Neural crest cell (in vitro differentiated cells): ENCODE data around the gene MAS1L. TPM values are rescaled to one million over a fixed set of nuclear protein-coding genes. Genes with fewer than 3 reads are reported as not detected.

Experiments used
- DNase-seq: peaks from one replicate; pipeline ENCODE4 v3.0.0; 2021; ENCODE audit warnings: low read depth, mixed read lengths, low spot score
- H3K27ac Mint-ChIP-seq: one replicate; pipeline ENCODE4 v1.8.0; 2021; ENCODE audit warnings: mild to moderate bottlenecking, mixed read lengths; ENCODE audit not compliant: unreplicated experiment
- H3K27me3 Mint-ChIP-seq: 2 replicates; pipeline ENCODE4 v1.8.0; 2021; ENCODE audit warnings: low read depth, mild to moderate bottlenecking, mixed read lengths
- H3K36me3 Mint-ChIP-seq: 2 replicates; pipeline ENCODE4 v1.8.0; 2021; ENCODE audit warnings: low read depth, mild to moderate bottlenecking, mixed read lengths
- H3K4me1 Mint-ChIP-seq: 2 replicates; pipeline ENCODE4 v1.8.0; 2021; ENCODE audit warnings: mixed read lengths
- H3K4me3 Mint-ChIP-seq: one replicate; pipeline ENCODE4 v1.8.0; 2021; ENCODE audit warnings: mild to moderate bottlenecking, mixed read lengths
- H3K9me3 Mint-ChIP-seq: 2 replicates; pipeline ENCODE4 v1.8.0; 2021; ENCODE audit warnings: mixed read lengths
- CTCF ChIP-seq: fragments of 200-600 bp; sonication (generic); conservative IDR thresholded peaks from 2 replicates; pipeline ENCODE4 v1.5.0; 2021; ENCODE audit warnings: antibody characterized with exemption, mild to moderate bottlenecking
- total RNA-seq: library from RNA; stranded (reverse); gene quantifications from 2 replicates; pipeline ENCODE4 v1.2.1, GENCODE V29; 2021

Gene MAS1L
- total RNA-seq, 1 donor from 2014 or later = not detected

- no peak overlapping the region for H3K27ac Mint-ChIP-seq
- H3K4me1 Mint-ChIP-seq = no peaks in the 10 kb centered on the region
- no peaks in the 10 kb centered on the region for H3K36me3 Mint-ChIP-seq
- TF ChIP-seq CTCF = no peak
- H3K27me3 Mint-ChIP-seq = no peaks in the 10 kb centered on the region
- H3K4me3 Mint-ChIP-seq = no peak overlapping the region
- DNase-seq = no peak
- H3K9me3 Mint-ChIP-seq = peaks cover 2% of the 10 kb centered on the region
Measured at GRCh38 chr6:29528988-29529560, 41.3 kb upstream of the MAS1L start.

- no peaks in the 10 kb centered on the region for H3K27me3 Mint-ChIP-seq
- no peak for TF ChIP-seq CTCF
- DNase-seq = no peak
- no peaks in the 10 kb centered on the region for H3K36me3 Mint-ChIP-seq
- no peak overlapping the region for H3K27ac Mint-ChIP-seq
- H3K9me3 Mint-ChIP-seq = peaks cover 4% of the 10 kb centered on the region
- H3K4me3 Mint-ChIP-seq = no peak overlapping the region
- H3K4me1 Mint-ChIP-seq = no peaks in the 10 kb centered on the region
Measured at GRCh38 chr6:29528300-29528931, 40.7 kb upstream of the MAS1L start.

GRCh38 chr6:29527564-29527963 is 39.8 kb upstream of the MAS1L start:
- Mint-ChIP-seq H3K9me3 (peaks cover 7% of the 10 kb centered on the region), H3K27ac (no peak overlapping the region), H3K4me3 (no peak overlapping the region), H3K27me3 (no peaks in the 10 kb centered on the region), H3K4me1 (no peaks in the 10 kb centered on the region), H3K36me3 (peaks cover 2% of the 10 kb centered on the region)
- TF ChIP-seq CTCF = no peak
- DNase-seq = no peak

- Mint-ChIP-seq H3K9me3 (peaks cover 7% of the 10 kb centered on the region), H3K27ac (no peak overlapping the region), H3K4me3 (no peak overlapping the region), H3K27me3 (no peaks in the 10 kb centered on the region), H3K36me3 (peaks cover 2% of the 10 kb centered on the region), H3K4me1 (no peaks in the 10 kb centered on the region)
- TF ChIP-seq CTCF = no peak
- DNase-seq = no peak
Measured at GRCh38 chr6:29527126-29527525, 39.4 kb upstream of the MAS1L start.

GRCh38 chr6:29525311-29525639 is 37.5 kb upstream of the MAS1L start:
- TF ChIP-seq CTCF = no peak
- no peak overlapping the region for H3K4me3 Mint-ChIP-seq
- peaks cover 7% of the 10 kb centered on the region for H3K9me3 Mint-ChIP-seq
- no peak for DNase-seq
- H3K27ac Mint-ChIP-seq = no peak overlapping the region
- H3K36me3 Mint-ChIP-seq = peaks cover 5% of the 10 kb centered on the region
- no peaks in the 10 kb centered on the region for H3K27me3 Mint-ChIP-seq
- H3K4me1 Mint-ChIP-seq = no peaks in the 10 kb centered on the region
